Osteocyte (in vitro differentiated cells): ENCODE data around the gene RTL10. TPM values are rescaled to one million over a fixed set of nuclear protein-coding genes. Genes with fewer than 3 reads are reported as not detected.

Experiments
- DNase-seq: peaks from one replicate; pipeline ENCODE4 v3.0.0; 2021; ENCODE audit warnings: mixed read lengths; ENCODE audit not compliant: unreplicated experiment; ENCODE audit errors: extremely low spot score
- H3K27ac Mint-ChIP-seq: one replicate; pipeline ENCODE4 v1.8.0; 2021; ENCODE audit warnings: mild to moderate bottlenecking, mixed read lengths; ENCODE audit not compliant: unreplicated experiment
- H3K27me3 Mint-ChIP-seq: one replicate; pipeline ENCODE4 v1.8.0; 2021; ENCODE audit warnings: mixed read lengths; ENCODE audit not compliant: unreplicated experiment
- H3K36me3 Mint-ChIP-seq: one replicate; pipeline ENCODE4 v1.8.0; 2021; ENCODE audit warnings: mixed read lengths; ENCODE audit not compliant: unreplicated experiment
- H3K4me1 Mint-ChIP-seq: one replicate; pipeline ENCODE4 v1.8.0; 2021; ENCODE audit warnings: mixed read lengths; ENCODE audit not compliant: unreplicated experiment
- H3K4me3 Mint-ChIP-seq: one replicate; pipeline ENCODE4 v1.8.0; 2021; ENCODE audit warnings: mild to moderate bottlenecking, moderate library complexity, mixed read lengths; ENCODE audit not compliant: unreplicated experiment
- H3K9me3 Mint-ChIP-seq: one replicate; pipeline ENCODE4 v1.8.0; 2021; ENCODE audit warnings: mixed read lengths; ENCODE audit not compliant: unreplicated experiment
- CTCF ChIP-seq: fragments of 200-600 bp; sonication (generic); IDR thresholded peaks from 2 replicates; pipeline ENCODE4 v1.5.0; 2021; ENCODE audit warnings: antibody characterized with exemption, mild to moderate bottlenecking, moderate library complexity
- total RNA-seq: library from RNA; stranded (reverse); gene quantifications from 2 replicates; pipeline ENCODE4 v1.2.1, GENCODE V29; 2021

Gene RTL10
- total RNA-seq, 1 donor from 2014 or later = 30.4 TPM

- Mint-ChIP-seq H3K36me3 (no peaks in the 10 kb centered on the region), H3K27me3 (no peaks in the 10 kb centered on the region), H3K4me1 (peaks cover 14% of the 10 kb centered on the region), H3K9me3 (no peaks in the 10 kb centered on the region), H3K4me3 (no peak overlapping the region), H3K27ac (no peak overlapping the region)
- no peak for TF ChIP-seq CTCF
- no peak for DNase-seq
Observed at GRCh38 chr22:19859861-19860510, 5.3 kb upstream of the RTL10 start.

GRCh38 chr22:19857382-19857781 is 2.7 kb upstream of the RTL10 start:
- H3K27me3 Mint-ChIP-seq = no peaks in the 10 kb centered on the region
- no peak for DNase-seq
- H3K4me3 Mint-ChIP-seq = no peak overlapping the region
- H3K27ac Mint-ChIP-seq = no peak overlapping the region
- no peaks in the 10 kb centered on the region for H3K36me3 Mint-ChIP-seq
- no peak for TF ChIP-seq CTCF
- H3K9me3 Mint-ChIP-seq = no peaks in the 10 kb centered on the region
- peaks cover 27% of the 10 kb centered on the region for H3K4me1 Mint-ChIP-seq

GRCh38 chr22:19855504-19856409 is 1.1 kb upstream of the RTL10 start:
- Mint-ChIP-seq H3K36me3 (peaks cover 4% of the 10 kb centered on the region), H3K27me3 (no peaks in the 10 kb centered on the region), H3K9me3 (no peaks in the 10 kb centered on the region), H3K27ac (peak overlapping the region; percentile 85), H3K4me1 (peaks cover 32% of the 10 kb centered on the region), H3K4me3 (peak overlapping the region; percentile 89)
- DNase-seq = peak; percentile 84
- TF ChIP-seq CTCF = no peak

DNA sequence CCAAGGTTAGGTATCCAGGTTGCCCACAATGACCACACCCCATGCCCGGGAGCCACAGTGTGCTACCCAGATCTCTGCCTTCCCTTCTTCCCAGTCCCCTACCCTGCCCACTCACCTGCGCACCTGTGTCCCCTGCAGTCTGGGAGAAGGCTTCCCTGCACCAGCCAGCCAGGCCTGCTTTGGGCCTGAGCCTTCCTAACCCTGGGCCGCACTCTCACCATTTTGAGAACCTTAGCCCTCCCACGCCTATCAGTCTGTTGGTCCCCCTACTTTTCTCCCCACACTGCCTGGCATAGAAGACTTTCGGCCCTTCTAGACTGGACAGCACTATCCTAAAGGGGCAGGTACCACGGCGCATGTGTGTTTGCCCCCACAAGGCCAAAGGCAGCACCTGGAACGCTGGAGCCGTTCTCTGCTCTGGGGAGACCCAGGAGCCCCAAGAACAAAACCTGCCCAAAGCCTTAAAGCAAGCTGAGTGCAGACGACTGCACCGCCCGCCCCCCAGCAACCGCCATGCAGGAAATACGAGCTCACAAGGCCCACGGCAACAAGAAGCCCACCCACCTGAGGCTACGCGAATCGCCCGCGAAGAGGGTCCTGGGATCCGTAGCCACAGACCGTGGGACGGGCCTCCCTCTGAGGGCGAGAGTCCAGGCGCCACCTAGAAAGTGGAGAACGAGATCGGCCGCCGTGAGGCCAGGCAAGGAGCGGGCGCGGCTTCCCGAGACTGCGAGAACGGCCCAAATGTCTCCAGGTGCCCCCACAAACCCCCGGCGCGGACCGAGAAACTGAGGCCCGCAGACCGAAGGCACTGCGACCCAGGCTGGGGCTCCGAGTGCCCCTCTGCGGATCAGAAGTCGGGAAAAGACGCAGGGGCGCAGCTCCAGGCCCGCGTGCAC is 546 bp downstream of the RTL10 start:
- Mint-ChIP-seq H3K4me3 (peak overlapping the region; percentile 89), H3K4me1 (peaks cover 32% of the 10 kb centered on the region), H3K27me3 (no peaks in the 10 kb centered on the region), H3K36me3 (peaks cover 7% of the 10 kb centered on the region), H3K9me3 (no peaks in the 10 kb centered on the region), H3K27ac (peak overlapping the region; percentile 86)
- no peak for TF ChIP-seq CTCF
- DNase-seq = peak; percentile 82
